ENCODE data around the gene C21orf58.

C21orf58 gene

DNA sequence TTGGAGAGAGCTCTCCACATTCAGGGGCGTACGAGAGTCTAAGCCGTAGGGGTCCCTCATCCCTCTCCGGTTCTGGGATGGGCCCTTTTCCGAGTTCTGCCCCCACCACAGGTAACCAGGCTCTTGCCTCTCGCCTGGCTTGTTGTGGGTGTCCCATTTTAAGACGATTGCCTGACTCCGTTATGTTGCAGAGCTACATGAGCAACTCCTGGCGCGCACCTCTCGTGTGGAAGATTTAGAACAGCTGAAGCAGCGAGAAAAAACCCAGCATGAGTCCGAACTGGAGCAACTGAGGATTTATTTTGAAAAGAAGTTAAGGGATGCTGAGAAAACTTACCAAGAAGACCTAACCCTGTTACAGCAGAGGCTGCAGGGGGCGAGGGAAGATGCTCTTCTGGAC is 29.2 kb upstream of the C21orf58 start:
- no peak for DNase-seq

DNA sequence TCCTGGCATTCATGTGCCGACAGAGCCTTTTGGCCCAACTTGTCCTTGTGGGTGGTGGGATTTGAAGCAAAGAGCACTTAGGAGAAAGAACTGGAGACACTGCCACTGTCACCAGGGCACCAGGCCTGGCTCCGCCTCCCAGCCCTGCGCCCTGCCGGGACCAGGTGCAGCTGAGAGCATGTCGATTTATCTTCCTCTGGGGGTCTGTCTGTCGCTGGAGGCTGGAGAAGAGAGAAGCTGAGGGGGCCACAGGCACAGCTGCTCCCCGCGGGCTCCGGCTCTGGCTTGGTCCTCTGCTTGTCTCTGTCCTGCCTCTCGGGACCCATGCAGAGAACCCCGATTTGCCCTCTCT is 28.5 kb upstream of the C21orf58 start:
- DNase-seq, result no peak

DNA sequence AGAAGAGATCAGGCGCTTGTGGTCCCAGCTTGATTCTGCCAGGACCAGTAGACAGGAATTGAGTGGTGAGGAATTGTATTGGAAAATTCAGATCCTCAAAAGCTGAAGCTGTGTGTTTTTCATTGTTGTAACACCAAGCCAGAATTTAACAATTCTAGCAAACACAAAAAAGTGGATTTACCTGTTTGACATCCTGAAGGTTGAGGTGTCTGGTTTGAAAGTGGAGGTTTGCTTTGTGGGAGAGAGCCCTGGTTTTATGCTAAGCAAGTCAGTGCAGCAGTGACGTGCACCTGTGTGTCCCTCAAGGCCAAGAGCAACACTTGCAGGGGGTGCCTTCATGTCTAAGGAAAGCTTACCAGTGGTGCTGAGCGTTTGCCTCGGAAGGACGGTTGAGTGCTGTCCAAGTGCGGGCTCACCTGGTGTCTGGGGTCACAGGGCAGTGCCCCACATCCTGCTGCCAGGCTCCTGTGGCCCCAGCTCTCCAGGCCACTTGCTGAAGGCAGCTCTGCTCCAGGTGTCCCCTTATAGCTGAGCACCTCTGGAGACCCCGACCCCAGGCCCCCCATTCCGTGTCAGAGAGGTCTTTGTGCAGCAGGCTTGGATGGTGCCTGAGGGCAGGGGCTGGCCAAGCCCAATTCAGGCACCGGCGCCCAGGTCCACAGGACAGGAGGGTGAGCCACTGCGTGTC is 27.9 kb upstream of the C21orf58 start:
- DNase-seq, result no peak

DNA sequence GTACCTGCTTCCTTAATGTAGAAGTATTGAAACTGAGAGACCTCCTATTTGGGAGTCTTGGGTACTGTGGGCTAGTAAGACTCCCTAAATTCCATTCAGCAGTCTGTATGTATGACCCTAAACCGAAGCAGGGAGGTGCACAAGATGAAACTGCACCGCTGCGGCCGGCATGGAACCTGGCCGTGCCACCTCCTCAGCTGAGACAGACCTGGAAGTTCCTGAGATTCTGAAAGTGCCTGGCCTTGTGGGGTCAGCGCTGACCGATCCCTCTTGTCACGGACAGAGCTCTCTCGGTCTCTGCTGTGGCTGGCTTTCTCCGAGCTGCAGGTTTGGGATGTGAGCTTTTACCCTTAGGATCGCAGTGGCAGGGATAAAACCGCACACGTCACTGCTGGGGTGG is 27.3 kb upstream of the C21orf58 start:
- DNase-seq, result no peak

DNA sequence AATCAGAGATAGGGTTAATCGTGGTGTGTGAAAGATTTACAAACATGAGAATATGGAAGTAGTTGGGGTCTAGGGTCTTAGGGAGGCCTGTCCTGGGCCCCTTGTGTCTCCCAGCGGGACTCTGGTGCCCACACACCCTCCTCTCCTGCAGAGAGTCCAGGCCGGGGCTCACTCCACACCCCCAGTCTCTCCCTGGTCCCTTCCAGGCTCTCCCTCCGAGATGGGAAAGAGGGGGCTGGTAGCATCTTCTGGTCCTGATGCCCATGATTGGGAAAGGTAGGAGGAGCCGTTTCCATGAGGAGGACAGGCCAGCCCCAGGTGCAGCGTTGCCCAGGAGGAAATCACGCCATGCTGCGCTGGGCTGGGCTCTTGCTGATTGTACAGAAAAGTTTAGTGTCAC is 26.9 kb upstream of the C21orf58 start:
- no peak for DNase-seq

DNA sequence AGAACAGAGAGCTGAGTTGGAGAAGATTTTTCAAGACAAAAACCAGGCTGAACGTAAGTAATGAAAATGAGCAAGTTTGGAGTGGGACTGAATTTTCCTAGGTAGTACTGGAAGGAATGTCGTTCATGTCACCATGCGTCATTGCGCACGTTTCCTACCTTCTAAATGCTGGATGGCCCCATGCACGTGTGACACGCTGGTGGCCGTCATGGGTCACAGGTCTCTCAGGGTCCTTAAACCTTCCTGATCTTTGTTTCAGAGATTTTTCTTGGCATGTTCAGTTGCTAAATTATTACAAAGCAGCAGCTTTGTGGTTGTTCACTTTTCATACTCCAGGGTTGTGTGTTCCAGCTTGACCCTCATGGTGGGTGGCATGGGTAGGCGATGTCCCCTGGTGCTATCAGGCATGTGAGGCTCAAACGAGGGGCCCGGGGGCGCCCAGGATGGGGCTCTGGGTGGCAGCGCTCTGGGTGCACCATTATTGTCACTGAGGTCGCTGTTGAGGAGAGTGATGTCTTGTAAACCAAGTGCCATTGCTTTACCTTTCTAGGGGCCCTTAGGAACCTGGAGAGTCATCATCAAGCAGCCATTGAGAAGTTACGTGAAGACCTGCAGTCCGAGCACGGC is 25.6 kb upstream of the C21orf58 start:
- no peak for DNase-seq

- DNase-seq, result no peak
Observed at GRCh38 chr21:46347791-46348381, 24.2 kb upstream of the C21orf58 start.

DNA sequence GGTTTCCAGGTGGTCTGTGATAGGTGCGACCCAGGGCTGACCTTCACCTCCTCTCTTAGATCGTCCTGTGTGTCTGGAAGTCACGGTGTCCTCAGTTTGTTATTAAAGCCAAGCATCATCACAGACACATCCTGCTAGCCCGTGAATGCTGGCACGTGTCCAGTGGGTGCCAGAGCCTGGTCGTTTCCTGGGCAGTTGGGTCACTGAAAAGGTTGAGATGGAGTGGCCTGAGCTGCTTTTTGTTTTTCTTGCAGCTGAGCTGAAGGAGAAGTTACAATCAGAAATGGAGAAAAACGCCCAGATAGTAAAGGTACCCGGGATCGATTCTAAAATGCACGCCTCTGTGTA is 23.5 kb upstream of the C21orf58 start:
- no peak for DNase-seq

- DNase-seq, result no peak
Observed at GRCh38 chr21:46346296-46347202, 22.9 kb upstream of the C21orf58 start.

DNA sequence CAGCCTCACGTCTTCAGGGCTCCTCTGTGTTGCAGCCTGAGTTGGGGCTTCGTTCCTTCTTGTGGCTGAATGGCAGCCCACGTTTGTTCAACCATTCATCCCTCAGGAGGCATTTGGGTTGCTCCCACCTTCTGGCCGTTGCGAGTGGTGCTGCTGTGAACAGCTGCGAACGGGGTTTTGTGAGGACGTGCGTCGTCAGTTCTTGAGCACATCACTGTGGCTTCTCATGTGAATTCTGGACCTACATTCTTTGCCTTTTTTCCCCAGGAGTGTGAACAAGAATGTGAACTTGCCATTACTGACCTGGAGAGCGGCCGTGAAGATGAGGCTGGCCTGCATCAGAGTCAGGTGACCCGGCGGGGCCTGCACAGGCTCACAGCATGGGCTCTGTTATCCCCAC is 22.2 kb upstream of the C21orf58 start:
- DNase-seq, result no peak

GRCh38 chr21:46344219-46344915 is 20.7 kb upstream of the C21orf58 start:
- no peak for DNase-seq

DNA sequence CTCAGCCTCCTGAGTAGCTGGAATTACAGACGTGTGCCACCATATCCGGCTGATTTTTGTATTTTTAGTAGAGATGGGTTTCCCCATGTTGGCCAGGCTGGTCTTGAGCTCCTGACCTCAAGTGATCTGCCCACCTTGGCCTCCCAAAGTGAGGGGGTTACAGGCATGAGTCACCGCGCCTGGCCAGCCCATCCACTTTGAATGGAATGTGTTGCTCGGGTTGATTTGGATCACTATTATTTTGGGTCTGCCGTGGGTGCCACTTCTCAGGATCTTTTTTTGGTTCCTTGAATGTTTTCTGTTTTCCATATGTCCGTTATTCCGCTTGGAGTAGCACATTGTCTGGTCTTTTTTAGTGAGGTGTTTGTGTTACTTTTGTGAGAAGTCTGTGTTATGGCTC is 17.3 kb upstream of the C21orf58 start:
- DNase-seq, result no peak

- no peak for DNase-seq
Observed at GRCh38 chr21:46336603-46337002, 12.9 kb upstream of the C21orf58 start.

GRCh38 chr21:46334351-46335140 is 10.9 kb upstream of the C21orf58 start:
- DNase-seq, result no peak

GRCh38 chr21:46329796-46330195 is 6.1 kb upstream of the C21orf58 start:
- no peak for DNase-seq

GRCh38 chr21:46328151-46328550 is 4.5 kb upstream of the C21orf58 start:
- no peak for DNase-seq

DNA sequence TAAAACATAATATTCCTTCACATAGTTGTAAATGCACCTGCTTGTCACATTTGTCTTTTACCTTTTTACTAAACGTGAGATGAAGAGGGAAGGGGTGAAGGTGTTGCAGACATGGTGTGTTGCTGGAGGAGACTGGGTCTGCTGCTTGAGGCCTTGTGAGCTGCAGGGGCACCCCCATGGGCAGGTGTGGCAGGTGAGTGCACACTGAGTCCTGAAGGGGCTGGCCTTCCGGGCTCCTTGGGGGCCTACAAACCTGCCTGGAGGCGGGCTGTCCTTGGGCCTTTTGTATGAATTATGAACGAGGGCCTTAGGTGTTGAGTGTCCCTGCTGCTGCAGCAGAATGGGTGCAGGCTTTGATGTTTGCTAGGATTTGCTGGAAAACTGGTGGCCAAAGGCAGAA is 4.0 kb upstream of the C21orf58 start:
- DNase-seq, result no peak

- DNase-seq, result no peak
Observed at GRCh38 chr21:46326110-46326703, 2.5 kb upstream of the C21orf58 start.

GRCh38 chr21:46325073-46325912 is 1.6 kb upstream of the C21orf58 start:
- DNase-seq, result peak in 3 of 4 experiments; percentile 7 to 34 (median 30)

DNA sequence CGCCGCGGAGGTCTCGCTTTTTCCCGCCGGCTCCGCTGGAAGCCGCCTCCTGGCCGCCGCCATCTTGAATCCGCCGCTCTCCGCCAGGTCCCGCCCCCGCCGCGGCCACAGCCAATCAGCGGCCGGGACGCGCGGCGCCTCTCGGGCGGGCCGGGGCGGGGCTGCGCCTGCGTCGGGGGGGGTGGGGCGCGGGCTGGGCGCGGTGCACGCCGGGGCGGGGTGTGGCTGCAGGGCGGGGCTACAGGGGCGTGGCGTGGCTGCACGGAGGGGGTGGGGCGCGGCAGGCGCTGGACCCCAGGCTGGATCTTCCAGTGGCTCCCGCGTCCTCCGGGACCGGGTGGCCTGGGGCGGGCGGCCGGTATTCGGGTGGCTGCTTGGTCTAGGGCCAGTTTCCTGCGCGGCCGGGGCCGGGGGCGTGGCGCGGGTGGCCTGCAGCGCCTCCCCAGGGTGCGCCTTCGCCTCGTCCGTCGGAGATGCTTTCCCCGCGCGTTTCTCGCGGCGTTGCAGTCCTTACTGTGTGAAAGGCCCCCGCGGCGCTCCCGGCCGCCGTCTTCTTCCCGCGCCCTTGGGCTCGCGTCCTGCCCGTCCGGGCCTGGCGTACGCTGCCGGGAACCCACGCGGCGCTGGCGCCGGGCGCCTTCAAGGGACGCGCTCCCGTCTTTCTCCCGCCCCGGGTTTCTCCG is 861 bp upstream of the C21orf58 start:
- peak; percentile 78 to 92 (median 90) for DNase-seq

Data from activated CD4-positive, CD25-positive, alpha-beta regulatory T cell (primary cell).